GM23248 (cell line): Measurements from ENCODE around the gene DNLZ. TPM values are rescaled to one million over a fixed set of nuclear protein-coding genes. Genes with fewer than 3 reads are reported as not detected.

ENCODE experiments used
- DNase-seq: peaks from one replicate; pipeline ENCODE4 v3.0.0-alpha.2; 2015
- H2AFZ ChIP-seq: fragments of 200-600 bp; sonication (generic); 2 replicates; pipeline ENCODE4 v1.6.1; 2016; ENCODE audit warnings: antibody characterized with exemption
- H3F3A ChIP-seq: fragments of 200-600 bp; sonication (generic); 2 replicates; pipeline ENCODE4 v1.6.1; 2016; ENCODE audit warnings: mild to moderate bottlenecking, antibody characterized with exemption, mixed run types; ENCODE audit not compliant: insufficient read depth
- H3K27ac ChIP-seq: fragments of 200-600 bp; sonication (generic); 2 replicates; pipeline ENCODE4 v1.5.1; 2016; ENCODE audit warnings: mild to moderate bottlenecking
- H3K27me3 ChIP-seq: fragments of 200-600 bp; sonication (generic); replicated peaks from 2 replicates; pipeline ENCODE4 v1.6.1; 2016; ENCODE audit warnings: mild to moderate bottlenecking; ENCODE audit not compliant: insufficient read depth
- H3K36me3 ChIP-seq: fragments of 200-600 bp; sonication (generic); 2 replicates; pipeline ENCODE4 v1.6.1; 2016; ENCODE audit warnings: low read depth, mild to moderate bottlenecking
- H3K4me1 ChIP-seq: fragments of 200-600 bp; sonication (generic); 2 replicates; pipeline ENCODE4 v1.6.1; 2016; ENCODE audit warnings: mild to moderate bottlenecking; ENCODE audit not compliant: insufficient read depth
- H3K4me2 ChIP-seq: fragments of 200-600 bp; sonication (generic); one replicate; pipeline ENCODE4 v1.6.1; 2016; ENCODE audit warnings: mild to moderate bottlenecking; ENCODE audit not compliant: unreplicated experiment
- H3K4me3 ChIP-seq: fragments of 200-600 bp; sonication (generic); 2 replicates; pipeline ENCODE4 v1.5.1; 2016; ENCODE audit warnings: mild to moderate bottlenecking
- H3K79me2 ChIP-seq: fragments of 200-600 bp; sonication (generic); 2 replicates; pipeline ENCODE4 v1.6.1; 2016; ENCODE audit warnings: mild to moderate bottlenecking; ENCODE audit not compliant: insufficient read depth
- H3K9ac ChIP-seq: fragments of 200-600 bp; sonication (generic); 2 replicates; pipeline ENCODE4 v1.6.1; 2016; ENCODE audit warnings: mild to moderate bottlenecking
- H3K9me2 ChIP-seq: fragments of 200-600 bp; sonication (generic); 2 replicates; pipeline ENCODE4 v1.6.1; 2016; ENCODE audit warnings: mixed run types, mild to moderate bottlenecking, moderate library complexity; ENCODE audit not compliant: insufficient read depth
- H3K9me3 ChIP-seq: fragments of 200-600 bp; sonication (generic); one replicate; pipeline ENCODE4 v1.6.1; 2017; ENCODE audit warnings: low read depth
- H4K20me1 ChIP-seq: fragments of 200-600 bp; sonication (generic); 2 replicates; pipeline ENCODE4 v1.6.0; 2016; ENCODE audit not compliant: insufficient read depth
- EZH2 ChIP-seq: fragments of 200-600 bp; sonication (generic); IDR thresholded peaks from 2 replicates; pipeline ENCODE4 v1.6.1; 2018; ENCODE audit warnings: antibody characterized with exemption, mild to moderate bottlenecking; ENCODE audit not compliant: insufficient read depth, poor library complexity, severe bottlenecking
- EZH2phosphoT487 ChIP-seq: fragments of 200-600 bp; sonication (generic); IDR thresholded peaks from 2 replicates; pipeline ENCODE4 v1.6.1; 2018; ENCODE audit warnings: antibody characterized with exemption, moderate library complexity, mild to moderate bottlenecking, low read depth; ENCODE audit not compliant: insufficient read depth
- WGBS, 2 experiments: methylation state at CpG; one replicate each; pipeline ENCODE4 v1.1.6; 2015 to 2017; ENCODE audit warnings: low lambda C conversion rate in 2 of 2, low coverage in 1 of 2; ENCODE audit errors: missing lambda C conversion rate in 2 of 2; 5-methylcytosine and 5-hydroxymethylcytosine counted together
- in situ Hi-C: fragments of 300-500 bp; cut with MboI; formaldehyde crosslinking; loops from 2 replicates; pipeline ENCODE4 v1.15.0; 2020
- polyA plus RNA-seq: library from polyadenylated mRNA; unstranded; fragments of >200 nt; fragmentation: Nextera tagmentation; extraction: Ambion mirVana; gene quantifications from 2 replicates; pipeline ENCODE4 v1.2.1, GENCODE V29; 2016
- total RNA-seq: library from RNA; depleted of rRNA; stranded (reverse); fragments of >200 nt; shearing (Covaris generic); gene quantifications from 2 replicates; pipeline ENCODE4 v1.2.3, GENCODE V29; 2014

DNLZ gene
- total and polyA plus RNA-seq, 2 experiments from 2014 or later, result 27.1 to 49.8 TPM

DNA sequence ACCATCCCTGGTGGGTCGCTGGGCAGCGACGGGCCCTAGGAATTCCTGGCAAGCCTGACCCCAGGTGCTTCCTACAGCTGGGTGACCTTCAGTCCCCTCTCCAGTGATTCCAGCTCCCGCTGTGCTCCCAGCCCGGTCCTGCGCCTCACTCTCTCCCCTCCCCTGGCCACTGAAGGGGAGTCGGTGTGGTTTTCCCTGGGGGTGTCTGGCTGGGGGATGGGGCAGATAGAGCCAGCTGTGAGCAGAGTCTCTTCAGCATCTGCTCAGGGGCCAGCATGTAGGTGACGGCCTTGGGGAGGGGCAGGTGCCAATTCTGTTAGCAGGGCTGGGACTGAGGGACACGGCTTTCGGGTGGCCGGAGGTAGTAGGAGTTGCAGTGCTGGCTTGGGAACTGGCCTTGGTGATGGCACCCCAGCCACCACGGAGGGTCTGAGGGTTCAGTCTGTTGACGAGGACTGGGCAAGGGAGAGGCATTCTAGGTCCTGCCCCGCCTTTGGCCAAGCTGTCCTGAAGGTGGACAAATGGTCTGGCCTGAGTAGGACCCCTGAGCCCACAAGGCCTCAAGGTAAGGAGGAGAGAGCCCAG is 33.0 kb downstream of the DNLZ start:
- 94% methylated on average over 11 to 14 of the region's 14 CpGs for WGBS, 2 experiments
- H3K9me2 ChIP-seq, result no peaks in the 10 kb centered on the region
- no peaks in the 10 kb centered on the region for H3K36me3 ChIP-seq
- no peak for TF ChIP-seq EZH2phosphoT487
- no peak for TF ChIP-seq EZH2
- H3K27me3 ChIP-seq, result no peaks in the 10 kb centered on the region
- in situ Hi-C loops, result no loop called here
- H3F3A ChIP-seq, result no peaks in the 10 kb centered on the region
- no peak overlapping the region for H2AFZ ChIP-seq
- H3K9ac ChIP-seq, result peak overlapping the region; percentile 86; the same call in 1 of the 2 replicates
- no peaks in the 10 kb centered on the region for H3K9me3 ChIP-seq
- peaks cover 66% of the 10 kb centered on the region for H3K79me2 ChIP-seq
- no peaks in the 10 kb centered on the region for H4K20me1 ChIP-seq
- H3K4me1 ChIP-seq, result peaks cover 18% of the 10 kb centered on the region
- H3K4me2 ChIP-seq, result no peak overlapping the region
- no peak for DNase-seq
- no peak overlapping the region for H3K4me3 ChIP-seq
- H3K27ac ChIP-seq, result no peak overlapping the region

DNA sequence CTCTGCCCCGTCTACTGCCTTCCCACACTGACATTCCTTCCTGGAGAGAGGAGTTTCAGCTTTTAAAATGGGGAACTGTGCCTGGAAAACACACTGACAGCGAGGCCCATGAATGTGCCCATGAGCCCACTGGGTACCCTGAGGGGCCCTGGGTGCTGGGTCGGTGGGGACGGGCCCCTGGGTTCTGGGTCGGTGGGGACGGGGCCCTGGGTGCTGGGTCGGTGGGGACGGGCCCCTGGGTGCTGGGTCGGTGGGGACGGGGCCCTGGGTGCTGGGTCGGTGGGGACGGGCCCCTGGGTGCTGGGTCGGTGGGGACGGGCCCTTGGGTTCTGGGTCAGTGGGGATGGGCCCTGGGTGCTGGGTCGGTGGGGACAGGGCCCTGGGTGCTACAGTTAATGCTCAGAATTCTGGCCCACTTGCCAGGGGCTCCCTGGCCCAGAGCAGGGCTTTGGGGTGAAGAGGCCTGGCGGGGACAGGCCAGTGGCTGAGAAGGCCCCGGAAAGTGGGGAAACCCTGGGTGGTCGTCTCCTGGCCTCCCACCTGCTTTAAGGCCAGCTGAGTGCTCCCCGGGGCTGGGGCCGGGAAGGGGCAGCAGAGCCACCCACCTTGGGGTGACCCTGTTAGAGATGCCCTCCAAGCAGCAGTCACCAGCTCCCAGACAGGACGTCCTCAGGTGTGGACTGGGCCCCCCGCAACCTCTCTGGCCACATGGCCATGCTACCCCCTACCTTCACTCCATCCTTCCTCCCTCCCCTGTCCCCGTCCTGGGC is 33.7 kb downstream of the DNLZ start:
- H3K4me2 ChIP-seq, result peak overlapping the region; percentile 76
- H4K20me1 ChIP-seq, result no peaks in the 10 kb centered on the region
- H3K9me3 ChIP-seq, result no peaks in the 10 kb centered on the region
- H3K9ac ChIP-seq, result peak overlapping the region; percentile 86
- H3K9me2 ChIP-seq, result no peaks in the 10 kb centered on the region
- H3K27ac ChIP-seq, result peak overlapping the region; percentile 59; the same call in 1 of the 2 replicates
- DNase-seq, result no peak
- peaks cover 18% of the 10 kb centered on the region for H3K4me1 ChIP-seq
- WGBS, 2 experiments, result 84 to 89% methylated on average over 14 to 19 of the region's 23 CpGs
- peak overlapping the region; percentile 72 for H3K4me3 ChIP-seq
- in situ Hi-C loops, result no loop called here
- peaks cover 66% of the 10 kb centered on the region for H3K79me2 ChIP-seq
- H2AFZ ChIP-seq, result no peak overlapping the region
- no peaks in the 10 kb centered on the region for H3F3A ChIP-seq
- H3K36me3 ChIP-seq, result no peaks in the 10 kb centered on the region
- H3K27me3 ChIP-seq, result no peaks in the 10 kb centered on the region
- TF ChIP-seq EZH2phosphoT487 (no peak), EZH2 (no peak)

DNA sequence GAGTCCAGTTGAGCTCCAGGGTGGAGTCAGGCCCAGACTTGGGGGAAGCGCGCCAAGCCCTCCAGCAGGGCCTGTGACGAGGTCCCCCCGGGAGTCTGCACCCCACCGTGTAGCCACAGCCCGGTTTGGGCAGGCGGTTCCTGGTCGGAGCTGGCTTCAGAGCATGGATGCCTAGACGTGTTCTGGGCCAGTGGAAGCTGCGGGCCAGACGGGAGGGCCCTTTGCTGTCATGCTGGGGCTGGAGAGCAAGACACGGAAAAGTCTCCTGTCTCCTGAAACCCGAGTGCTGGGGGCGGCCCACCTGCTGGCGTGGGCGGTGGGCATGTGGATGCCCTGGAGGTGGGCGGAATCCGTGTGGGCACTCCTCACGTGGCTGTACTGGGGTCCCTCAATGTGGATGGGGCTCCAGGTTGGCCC is 34.3 kb downstream of the DNLZ start:
- 36 to 38% methylated on average over 17 to 18 of the region's 19 CpGs for WGBS, 2 experiments
- no peaks in the 10 kb centered on the region for H3K9me2 ChIP-seq
- H4K20me1 ChIP-seq, result no peaks in the 10 kb centered on the region
- no peaks in the 10 kb centered on the region for H3F3A ChIP-seq
- no peaks in the 10 kb centered on the region for H3K27me3 ChIP-seq
- DNase-seq, result peak; percentile 57
- peaks cover 18% of the 10 kb centered on the region for H3K4me1 ChIP-seq
- no peak overlapping the region for H2AFZ ChIP-seq
- peaks cover 63% of the 10 kb centered on the region for H3K79me2 ChIP-seq
- H3K9me3 ChIP-seq, result no peaks in the 10 kb centered on the region
- H3K4me2 ChIP-seq, result peak overlapping the region; percentile 76
- H3K27ac ChIP-seq, result peak overlapping the region; percentile 59
- TF ChIP-seq EZH2phosphoT487 (no peak), EZH2 (no peak)
- in situ Hi-C loops, result no loop called here
- H3K9ac ChIP-seq, result peak overlapping the region; percentile 86
- H3K36me3 ChIP-seq, result no peaks in the 10 kb centered on the region
- peak overlapping the region; percentile 72 for H3K4me3 ChIP-seq

DNA sequence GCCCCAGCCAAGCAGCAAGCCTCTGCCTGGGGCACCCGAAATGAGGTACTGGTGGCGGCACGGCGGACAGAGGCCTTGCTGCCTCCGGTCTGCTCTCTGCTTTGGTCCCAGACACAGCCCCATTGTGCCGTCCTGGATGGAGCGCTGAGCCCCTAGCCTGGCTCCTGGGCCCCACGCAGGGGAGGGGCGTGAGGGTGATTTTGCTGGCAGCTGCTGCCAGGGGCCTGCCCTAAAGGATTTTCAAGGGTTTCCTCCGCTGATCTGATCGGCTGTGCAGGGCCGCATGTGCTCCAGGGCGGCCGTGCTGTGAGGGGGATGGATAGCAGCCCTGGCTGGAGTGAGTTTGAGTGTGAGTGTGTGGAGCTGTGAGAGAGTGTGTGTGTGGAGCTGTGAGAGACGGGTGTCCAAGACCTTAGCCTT is 34.9 kb downstream of the DNLZ start:
- Histone ChIP-seq H3K4me1 (peaks cover 18% of the 10 kb centered on the region), H3K79me2 (peaks cover 57% of the 10 kb centered on the region), H3K9me2 (no peaks in the 10 kb centered on the region), H3K36me3 (no peaks in the 10 kb centered on the region), H3K9ac (peak overlapping the region; percentile 86), H3K27ac (peak overlapping the region; percentile 59), H3K9me3 (no peaks in the 10 kb centered on the region), H3K27me3 (no peaks in the 10 kb centered on the region), H3K4me2 (peak overlapping the region; percentile 76), H3F3A (no peaks in the 10 kb centered on the region), H3K4me3 (peak overlapping the region; percentile 72), H4K20me1 (no peaks in the 10 kb centered on the region), H2AFZ (no peak overlapping the region)
- TF ChIP-seq EZH2phosphoT487 (no peak), EZH2 (no peak)
- DNase-seq, result peak; percentile 69
- WGBS, 2 experiments, result 3 to 4% methylated on average over 15 of the region's 15 CpGs
- in situ Hi-C loops, result no loop called here
